Germinal center (tissue), 1 donor: ENCODE results near the gene LCNL1.

Experiments used
- DNase-seq: peaks from one replicate; pipeline ENCODE4 v3.0.0; 2012; ENCODE audit warnings: mixed read lengths, low spot score

The LCNL1 gene

DNA sequence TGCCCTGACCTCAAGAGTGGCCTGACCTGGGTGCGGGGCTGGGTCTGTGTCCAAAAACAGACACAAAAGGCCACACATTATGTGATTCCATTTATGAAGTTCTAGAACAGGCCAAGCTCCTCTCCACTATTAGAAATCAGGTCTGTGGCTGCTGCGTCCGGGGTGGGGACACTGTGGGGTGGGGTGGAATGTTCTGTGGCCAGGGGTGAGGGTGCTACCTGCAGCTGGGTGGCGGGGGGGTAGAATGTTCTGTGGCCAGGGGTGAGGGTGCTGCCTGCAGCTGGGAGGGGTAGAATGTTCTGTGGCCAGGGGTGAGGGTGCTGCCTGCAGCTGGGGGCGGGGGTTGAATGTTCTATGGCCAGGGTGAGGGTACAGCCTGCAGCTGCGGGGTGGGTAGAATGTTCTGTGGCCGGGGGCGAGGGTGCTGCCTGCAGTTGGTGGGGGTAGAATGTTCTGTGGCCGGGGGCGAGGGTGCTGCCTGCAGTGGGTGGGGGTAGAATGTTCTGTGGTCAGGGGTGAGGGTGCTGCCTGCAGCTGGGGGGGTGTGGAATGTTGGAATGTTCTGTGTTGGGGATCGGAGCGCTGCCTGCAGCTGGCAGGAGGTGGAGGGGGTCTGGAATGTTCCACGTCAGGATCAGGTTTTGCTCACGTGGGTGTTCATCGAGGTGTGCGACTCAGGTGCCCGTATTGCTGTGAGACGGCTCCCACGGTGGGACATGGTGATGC lies 22.4 kb upstream of the LCNL1 start:
- no peak for DNase-seq

DNA sequence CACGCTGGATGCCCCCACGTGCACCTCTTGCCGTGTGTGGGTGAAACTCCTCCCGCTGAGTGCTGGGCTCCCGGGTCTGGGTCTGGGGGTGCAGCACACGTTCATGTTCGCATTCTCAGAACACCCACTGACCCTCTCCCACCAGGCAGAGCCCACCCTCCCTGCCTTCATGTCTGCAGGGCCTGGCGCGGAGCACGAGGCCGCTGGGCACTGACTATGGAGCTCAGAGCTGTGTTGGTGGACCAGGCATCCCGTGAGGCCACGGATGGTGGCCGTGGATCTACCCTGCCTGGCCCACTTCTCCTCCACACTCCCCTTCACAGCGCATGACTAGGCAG lies 21.9 kb upstream of the LCNL1 start:
- no peak for DNase-seq

DNA sequence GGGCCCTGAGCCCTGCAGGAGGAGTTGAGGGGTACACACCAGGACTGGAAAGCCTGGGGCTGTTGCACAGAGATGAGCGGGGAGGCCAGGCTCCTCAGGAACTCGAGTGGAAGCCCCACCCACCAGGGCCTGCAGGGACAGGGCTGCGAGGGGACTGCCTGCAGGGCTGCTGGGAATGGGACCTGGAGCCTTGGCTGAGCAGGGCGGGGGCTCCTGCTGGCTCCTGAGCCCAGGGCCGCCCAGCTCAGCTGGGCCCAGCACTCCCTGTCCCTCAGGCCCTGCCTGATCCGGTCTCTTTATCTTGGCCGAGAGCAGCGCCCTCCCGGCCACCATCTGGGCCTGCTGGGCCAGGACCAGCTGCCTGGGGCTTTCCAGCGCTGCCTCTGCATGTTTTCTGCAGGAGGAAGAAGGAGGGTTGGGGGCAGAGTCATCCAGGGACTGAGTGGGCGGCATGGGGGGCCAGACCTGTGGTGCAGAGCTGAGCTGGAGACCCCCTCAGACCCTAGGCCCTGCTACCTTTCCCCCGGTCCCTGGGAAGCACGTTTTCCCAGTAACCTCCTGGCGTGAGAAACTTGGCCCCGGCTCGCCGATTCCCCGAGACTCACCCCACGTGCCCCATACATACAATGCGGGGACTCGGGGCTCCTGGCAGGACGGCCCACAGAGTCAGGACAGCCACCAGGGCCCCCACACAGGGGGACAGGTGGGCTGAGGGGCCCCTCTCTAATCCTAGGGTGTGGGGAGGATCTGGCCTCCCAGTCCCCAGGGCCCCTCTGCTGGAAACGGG lies 21.3 kb upstream of the LCNL1 start:
- no peak for DNase-seq

DNA sequence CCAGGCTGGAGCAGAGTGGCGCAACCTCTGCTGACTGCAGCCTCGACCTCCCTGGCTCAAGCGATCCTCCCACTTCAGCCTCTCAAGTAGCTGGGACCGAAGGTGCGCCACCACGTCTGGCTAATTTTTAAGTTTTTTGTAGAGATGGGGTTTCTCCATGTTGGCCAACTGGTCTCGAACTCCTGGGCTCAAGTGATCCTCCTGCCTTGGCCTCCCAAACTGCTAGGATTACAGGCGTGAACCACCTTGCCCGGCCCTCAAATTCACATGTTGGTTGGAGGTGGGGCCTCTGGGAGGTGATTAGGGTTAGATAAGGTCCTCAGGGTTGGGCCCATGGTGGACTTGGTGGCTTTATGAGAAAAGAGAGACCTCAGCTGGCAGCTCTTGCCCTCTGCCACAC lies 20.6 kb upstream of the LCNL1 start:
- DNase-seq = no peak

DNA sequence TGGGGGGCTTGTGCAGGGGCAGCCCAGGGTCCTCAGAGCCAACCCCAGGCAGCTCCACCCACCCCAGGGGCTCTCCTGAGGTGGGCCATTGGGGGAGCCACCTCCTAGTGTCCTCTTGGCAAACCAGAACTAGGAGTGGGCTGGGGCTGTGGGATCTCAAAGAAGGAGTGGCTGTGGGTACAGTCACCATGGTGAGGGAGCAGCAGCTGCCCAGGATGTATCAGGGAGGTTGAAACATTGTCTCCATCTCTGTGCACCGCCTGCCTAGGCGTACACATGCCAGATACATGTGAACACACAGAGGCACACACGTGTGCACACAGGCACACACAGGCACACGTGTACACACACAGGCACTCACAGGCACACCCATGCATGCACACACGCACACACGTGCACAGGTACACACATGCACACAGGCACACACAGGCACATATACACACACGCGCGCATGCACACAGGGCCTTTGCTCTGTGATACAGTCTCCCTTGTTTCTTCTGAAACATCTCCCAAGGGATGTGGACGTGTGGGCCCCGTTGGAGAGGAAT lies 20.0 kb upstream of the LCNL1 start:
- DNase-seq = no peak

DNA sequence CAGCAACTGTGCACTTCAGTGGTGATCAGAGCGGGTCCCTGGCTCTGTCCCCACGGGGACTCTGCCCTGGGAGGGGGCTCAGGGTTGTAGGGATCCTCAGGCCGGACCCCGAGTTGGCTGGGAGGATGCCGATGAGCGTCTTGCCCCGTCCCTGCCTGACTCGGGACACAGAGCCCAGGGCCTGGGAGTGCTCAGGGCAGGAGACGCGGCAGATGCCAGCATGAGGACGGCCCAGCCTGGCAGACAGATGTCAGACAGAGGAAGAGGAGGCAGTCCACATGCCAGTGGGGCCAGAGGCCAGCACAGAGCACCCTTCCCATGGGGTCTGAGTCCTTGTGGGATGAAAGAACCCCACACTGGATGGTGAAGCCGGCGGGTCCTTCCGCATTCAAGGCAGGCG lies 19.5 kb upstream of the LCNL1 start:
- no peak for DNase-seq

DNA sequence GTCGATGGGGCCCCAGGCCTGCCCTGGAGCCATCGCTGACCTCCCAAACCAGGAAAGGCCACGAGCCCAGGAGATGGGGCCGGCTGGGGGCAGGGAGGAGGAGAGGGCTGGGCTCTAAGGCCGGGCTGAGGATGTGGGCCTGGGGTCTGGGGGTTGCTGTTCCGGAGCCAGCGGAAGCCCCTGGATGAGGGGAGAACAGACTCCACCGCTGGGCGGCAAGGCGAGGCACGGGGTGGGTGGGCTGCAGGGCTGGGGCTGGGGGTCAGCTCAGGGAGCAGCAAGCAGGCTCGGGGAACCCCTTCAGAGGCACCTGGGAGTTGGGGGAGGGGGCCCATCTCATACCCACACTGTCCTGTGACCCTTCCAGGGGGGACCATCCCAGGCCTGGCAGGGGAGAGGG lies 19.0 kb upstream of the LCNL1 start:
- DNase-seq = no peak

DNA sequence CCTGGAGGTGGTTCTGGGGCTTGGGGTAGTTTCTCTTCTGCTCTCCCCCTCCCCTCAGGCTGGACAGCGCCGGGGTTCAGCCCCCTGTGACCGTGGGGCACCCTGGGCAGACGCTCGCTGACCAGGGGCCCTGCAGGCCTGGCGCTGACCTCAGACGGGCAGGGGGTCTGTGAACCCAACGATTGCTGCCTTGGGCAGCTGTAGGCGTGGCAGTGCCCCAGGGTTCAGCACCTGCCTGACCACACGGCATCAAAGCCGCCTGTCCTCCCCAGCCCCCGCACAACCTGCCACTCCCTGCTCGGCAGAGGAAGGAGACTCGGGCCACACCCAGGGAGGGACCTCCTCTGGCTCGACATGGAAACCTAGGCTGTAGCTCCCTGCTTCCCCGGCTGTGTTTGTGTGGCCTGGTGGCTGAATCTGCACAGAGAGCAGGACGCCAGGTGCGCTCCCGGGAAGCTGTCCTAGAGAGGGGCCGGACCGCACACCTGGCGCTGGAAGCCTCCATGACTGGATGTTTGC lies 18.6 kb upstream of the LCNL1 start:
- DNase-seq = no peak

DNA sequence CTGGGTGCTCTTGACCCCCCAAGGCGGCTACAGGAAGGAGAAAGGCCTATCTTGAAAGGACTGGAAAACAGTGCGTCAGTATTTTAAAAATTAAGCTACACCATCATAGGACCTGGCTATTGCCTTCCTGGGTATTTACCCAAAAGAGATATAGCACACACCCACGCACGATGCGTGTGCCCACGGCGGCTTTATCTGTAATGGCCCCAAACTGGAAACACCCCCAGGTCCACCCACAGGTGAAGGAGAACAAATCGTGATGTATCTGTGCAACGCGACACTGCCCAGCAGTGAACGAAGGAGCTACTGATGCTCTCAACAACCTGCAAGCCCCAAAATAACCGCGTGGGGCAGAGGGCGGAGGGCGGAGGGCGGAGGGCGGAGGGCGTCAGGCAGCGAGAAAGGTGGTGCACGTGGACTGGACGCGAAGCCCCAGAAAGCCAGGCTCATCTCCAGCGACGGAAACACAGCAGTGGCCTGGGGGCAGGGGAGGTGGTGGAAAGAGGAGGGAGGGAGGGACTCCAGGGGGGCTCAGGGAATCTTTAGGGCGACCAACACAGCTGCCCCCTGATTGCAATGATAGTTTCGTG lies 17.9 kb upstream of the LCNL1 start:
- DNase-seq = no peak

DNA sequence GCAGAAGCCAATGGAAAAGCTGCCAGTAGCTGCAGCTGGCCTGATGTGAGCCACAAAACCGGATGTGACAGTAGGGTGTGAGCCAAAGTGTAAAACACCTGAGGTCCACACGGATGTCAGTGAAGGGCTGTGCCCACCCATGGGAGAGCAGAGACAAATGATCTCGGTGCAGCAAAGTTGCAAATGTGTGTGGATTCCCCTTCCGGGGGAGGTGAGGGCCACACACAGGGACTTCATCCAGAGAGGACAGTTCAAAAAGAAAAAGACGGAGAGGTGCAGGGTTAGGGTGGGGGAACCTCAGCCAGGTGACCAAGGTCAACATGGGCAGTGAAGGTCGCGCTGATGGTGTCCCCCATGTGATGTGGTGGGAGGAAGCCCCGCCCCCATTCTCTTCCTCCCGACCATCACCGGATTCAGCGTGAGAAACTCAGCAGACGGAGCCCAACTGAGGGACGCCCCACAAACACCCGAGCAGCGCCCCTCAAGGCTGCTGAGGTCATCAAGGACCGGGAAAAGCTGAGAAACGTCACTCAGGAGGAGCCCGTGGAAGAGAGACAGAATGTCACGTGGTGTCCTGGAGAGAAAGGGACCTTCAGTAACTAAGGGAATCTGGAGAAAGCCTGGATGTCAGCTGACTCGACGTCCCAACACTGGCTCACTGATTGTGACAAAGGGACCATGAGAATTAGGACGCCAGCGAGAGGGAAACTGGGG lies 16.9 kb upstream of the LCNL1 start:
- DNase-seq = no peak

DNA sequence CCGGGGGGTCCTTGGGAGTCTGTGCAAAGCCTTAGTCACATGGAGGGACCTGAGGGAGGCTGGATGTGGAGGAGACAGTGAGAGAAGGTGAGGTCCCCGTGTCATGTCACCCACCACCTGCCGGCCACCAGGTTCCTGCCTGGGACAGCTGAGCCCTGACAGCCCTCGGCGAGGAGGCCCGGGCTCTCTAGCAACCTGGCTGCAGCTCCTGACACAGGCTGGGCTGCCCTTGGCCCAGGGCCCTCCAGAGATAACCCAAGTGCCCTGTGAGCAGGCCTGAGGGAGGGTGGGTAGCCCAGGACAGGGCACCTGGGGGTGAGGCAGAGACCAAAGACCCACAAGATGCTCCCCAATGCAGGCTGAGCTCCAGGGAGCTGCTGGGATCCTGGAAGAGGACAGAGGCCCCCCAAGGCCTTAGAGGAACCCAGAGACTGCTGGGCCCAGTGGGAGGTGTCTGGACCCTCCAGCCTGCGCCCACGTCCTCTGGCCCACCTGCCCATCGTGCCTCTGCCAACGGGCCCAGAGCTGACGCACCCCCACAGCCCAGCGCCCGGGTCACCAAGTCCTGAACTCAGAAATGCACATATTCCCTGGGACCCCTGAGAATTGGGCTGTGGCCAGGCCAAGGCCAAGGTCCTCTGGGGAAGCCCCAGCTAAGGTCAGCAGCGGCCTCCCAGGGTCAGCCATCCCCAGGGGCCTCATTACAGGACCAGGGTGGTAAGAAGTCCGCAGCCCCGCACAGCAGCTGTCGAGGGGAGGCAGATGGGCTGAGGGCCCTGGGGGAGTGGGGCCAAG lies 14.3 kb upstream of the LCNL1 start:
- DNase-seq = no peak

DNA sequence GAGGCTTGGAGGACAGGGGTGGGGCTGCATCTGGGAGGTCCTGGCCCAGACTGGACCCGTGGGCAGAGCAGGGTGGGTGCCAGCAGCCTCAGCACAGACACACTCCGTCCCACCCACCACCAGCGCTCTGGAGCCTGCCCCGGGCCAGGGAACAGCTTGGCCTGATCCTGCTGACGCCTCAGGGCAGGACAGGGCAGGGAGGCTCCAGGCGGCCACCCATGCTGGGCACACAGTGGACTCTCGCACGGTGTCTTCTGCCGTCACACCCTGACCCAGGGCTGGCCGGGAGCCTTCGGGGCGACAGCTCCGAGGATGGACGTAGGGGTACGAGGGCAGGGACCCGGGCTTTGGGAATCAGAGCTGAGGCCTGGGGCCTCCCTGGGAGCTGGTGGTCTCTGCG lies 13.6 kb upstream of the LCNL1 start:
- no peak for DNase-seq

DNA sequence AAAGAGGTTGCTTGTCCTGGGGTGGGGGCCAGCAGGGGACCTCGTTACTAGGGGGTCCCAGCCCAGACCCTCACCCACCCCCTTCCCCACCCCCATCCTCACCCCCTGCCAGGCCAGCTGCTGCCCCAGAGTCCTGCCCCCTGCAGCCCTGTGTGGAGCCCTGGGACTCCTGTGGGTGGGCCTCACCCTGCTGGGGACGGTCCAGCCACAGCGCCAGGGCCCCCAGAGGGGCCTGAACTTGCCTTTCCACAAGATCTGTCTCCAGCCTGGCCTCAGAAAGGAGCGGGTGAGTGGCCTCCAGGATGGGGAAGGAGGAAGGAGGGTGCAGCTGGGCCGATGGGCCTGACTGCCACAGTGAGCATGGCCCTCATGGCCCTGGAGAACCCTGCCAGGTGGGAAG lies 13.0 kb upstream of the LCNL1 start:
- DNase-seq = no peak

DNA sequence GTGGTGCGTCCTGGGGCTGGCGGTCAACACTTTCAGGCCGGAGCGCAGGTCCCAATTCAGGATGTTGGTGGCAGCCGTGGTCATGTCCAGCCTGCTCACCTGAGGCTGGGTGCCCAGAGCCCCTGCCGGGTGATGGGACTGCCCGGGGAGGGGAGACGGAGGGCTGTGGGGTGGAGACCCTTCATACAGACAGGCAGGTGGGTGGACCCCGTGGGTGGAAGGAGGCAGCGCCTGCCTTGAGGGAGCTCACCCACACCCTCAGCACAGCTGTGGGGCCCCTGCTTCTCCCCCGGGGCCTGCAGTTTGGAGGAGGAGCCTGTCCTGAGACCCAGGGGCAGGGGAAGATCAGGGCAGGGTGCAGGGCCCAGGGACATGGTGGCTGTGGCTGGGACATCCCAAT lies 12.4 kb upstream of the LCNL1 start:
- DNase-seq = no peak

DNA sequence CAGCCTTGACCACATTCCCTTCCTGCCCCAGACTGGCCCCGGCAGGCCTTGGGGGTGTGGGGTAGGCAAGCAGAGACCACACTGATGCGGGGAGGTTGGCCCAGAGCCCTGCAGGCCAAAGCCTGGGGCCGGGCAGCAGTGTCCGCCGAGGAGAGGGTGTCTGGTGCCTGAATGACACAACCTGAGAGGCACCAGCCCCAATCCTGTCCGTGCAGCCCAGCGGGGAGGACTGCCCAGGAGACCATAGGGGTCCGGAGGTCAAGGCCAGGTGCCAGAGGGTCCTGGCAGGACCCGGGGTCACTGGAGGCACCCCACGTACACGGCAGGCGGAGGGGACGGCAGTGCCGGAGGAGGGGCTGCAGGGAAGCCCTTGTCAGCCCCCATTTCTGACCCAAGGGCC lies 11.0 kb upstream of the LCNL1 start:
- DNase-seq = no peak

DNA sequence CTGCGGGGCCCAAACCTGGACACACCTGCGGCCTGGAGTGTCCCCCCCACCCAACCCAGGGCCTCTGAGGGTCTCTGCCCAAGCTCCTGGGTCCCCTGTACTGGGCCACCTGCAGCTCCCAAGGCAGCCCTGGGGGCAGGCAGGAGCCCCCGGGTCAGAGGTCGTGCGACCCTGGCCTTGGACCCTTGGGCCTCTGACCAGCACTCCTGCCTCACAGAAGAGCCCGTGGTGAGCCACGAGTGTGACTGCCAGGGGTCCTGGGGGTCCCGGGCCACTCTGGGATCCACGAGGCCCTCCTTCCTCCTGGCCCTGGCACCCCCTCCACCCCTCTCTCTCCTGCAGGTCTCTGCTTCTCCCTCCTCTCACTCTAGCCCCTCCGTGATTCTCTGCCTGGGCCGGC lies 10.5 kb upstream of the LCNL1 start:
- no peak for DNase-seq

DNA sequence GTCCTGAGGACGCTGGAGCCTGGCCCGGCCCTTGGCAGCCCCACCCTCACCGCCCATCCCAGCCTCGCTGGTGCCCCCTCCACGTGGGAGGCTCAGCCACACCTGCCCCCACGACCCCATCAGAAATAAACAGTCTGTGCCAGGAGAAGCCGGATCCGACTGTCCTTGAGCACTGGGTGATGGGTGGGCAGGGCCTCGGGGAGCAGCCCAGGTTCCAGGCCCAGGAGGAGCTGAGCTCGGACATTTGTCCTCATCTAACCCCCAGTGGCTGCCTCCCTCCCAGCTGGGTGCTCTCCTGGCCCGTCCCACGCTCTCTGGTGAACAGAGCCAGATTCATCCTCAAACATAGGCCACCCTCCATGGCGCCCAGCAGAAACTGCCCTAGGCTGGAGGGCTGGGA lies 10.1 kb upstream of the LCNL1 start:
- DNase-seq = no peak

DNA sequence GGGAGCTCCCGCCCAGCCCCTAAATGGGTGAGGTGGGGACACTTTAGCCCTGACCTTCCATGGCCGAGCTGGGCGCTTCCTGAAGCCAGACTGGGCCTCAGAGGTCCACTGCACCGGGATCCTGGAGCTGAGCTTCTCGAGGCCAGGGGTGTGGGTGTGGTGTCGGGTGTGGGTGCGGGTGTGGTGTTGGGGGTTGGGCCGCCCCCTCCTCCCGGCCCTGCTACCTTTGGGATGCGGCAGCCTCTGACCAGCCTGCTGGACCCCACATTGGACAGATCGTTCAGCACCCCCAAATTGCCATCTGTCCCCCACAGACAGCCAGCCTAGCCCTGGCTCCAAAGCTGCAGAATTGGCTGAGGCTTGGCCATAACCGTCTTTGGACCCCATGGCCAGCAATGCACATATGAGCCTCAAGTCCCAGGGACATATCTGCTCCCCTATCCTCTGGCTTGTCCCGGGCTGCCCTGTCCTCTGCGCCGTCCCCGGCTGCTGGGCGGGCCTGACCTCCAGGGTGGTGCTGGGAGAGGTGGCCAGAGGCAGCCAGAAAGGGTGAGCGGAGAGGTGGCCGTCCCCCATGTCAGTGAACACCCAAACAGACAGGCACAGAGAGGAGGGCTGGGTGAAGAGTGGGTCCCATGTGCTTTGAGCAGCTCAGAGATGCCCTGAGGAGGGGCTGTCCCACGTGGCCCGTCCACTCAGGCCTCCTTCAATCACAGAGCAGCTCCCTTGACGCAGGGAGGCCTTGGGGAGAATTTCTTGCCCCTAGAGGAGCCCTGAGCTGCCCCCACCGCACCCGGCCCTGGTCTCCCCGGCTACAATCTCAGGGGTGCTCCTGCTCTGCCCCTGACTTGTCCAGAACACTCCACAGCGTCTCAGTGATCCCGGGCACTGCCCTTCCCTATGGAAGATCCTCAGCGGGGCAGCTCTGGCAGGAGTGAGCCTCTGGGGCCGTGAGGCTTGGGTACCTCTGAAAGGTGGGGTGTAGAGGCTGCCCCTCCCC lies 8.9 kb upstream of the LCNL1 start:
- DNase-seq = no peak

DNA sequence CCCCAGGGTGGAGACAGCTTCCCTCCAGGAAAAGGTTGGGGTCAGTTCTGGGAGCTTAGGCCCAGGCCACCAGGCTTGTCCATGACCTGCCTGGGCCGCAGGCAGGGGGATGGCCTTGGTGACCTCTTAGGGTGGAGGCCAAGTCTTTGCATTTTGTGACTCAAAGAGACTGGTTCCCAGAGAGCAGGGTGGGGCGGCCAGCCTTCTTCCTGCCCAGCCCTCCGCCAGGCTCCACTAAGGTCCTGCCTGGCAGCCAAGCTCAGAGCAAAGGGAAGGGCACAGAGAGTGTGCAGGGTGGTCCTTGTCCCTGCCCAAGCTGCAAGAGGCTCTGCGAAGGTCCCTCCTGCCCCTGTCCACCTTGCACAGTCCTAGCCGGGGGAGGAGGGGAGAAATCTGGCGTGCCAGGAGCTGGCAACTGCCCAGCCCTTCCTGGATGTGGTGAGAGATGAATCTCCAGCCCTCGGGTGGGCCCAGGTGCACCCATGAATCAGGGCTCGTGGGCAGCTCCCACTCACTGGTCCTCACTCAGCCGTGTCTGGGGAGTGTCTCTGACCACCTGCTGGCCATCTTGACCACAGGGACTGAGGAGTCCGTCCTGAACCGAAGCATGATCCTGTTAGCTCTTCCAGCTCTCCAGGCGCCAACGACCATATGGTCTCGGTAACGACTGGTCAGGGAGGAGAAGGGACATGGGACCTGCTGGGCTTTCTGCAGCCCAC lies 7.8 kb upstream of the LCNL1 start:
- DNase-seq = no peak

DNA sequence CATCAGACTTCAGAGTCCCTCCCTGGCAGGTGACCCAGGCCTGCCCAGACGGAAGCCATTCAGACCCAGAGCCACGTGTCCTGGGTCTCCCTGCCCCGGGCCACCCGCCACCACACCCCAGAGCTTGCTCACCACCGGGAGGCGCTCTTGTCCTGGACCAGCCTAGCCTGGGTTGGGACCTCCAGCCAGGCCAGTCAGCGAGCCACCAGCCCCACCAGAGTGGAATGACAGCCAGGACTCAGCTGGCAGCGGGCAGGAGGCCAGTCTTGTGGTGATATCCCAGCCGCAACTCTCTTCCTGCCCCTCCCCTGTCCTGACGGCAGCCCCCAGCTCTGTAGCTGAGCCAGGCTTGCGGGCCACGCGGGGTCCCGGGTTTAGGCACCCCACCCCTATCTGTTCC lies 7.1 kb upstream of the LCNL1 start:
- DNase-seq = no peak
